ENCODE data around the gene NCOR1.

The NCOR1 gene

DNA sequence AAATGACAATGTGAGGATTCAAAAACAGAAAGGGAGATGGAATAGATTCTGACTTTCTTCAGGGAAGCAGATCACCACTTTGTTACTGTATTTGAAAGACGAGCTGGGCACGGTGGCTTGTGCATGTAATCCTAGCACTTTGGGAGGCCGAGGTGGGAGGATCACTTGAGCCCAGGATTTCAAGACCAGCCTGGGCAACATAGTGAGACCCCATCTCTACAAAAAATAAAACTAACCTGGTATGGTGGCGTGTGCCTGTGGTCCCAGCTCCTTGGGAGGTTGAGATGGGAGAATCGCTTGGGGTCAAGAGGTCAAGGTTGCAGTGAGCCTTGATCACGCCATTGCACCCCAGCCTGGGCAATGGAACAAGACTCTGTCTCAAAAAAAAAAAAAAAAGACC lies 35.7 kb upstream of the NCOR1 start:
- H2BK5ac ChIP-seq (ENCODE audit: low read depth, low read length, poor library complexity, severe bottlenecking), result no peak overlapping the region
- WGBS, result 94% methylated on average over 6 of the region's 6 CpGs

DNA sequence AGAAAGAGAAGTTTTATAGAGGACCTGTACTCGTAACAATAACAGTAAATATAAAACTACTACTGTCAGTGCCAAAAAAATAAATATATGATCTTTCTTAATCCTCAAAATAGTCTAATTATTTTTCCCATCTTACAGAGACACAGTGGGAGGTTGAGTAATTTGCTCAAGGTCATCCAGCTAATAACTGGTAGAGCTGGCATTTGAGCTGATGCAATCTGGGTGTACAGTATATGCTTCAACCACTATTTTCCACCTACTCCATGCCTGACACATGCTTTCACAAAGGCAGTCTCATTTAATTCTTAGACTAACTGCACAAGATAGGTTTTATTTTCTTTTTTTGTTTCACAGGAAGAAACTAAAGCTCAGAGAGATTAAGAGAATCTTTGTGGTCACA lies 35.3 kb upstream of the NCOR1 start:
- Histone ChIP-seq H3K4me3 (ENCODE audit: insufficient read depth in 1 of 2, low read depth in 1 of 2, low read length in 2 of 2) (no peak overlapping the region), H3K27ac (ENCODE audit: low read length, poor library complexity, severe bottlenecking) (no peak overlapping the region), H3K36me3 (ENCODE audit: control insufficient read depth in 1 of 2, insufficient read depth in 2 of 2, low read depth in 1 of 2, low read length in 2 of 2) (no peaks in the 10 kb centered on the region), H3K4me2 (ENCODE audit: low read length, poor library complexity, severe bottlenecking) (no peak overlapping the region), H3K4me1 (ENCODE audit: control insufficient read depth, insufficient read depth, low read depth, low read length) (no peaks in the 10 kb centered on the region), H3K9ac (ENCODE audit: low read length) (no peak overlapping the region), H2BK15ac (ENCODE audit: low read depth, poor library complexity, severe bottlenecking) (no peak overlapping the region), H4K8ac (ENCODE audit: low read length) (no peak overlapping the region), H2BK5ac (ENCODE audit: low read depth, low read length, poor library complexity, severe bottlenecking) (no peak overlapping the region), H3K23ac (ENCODE audit: low read length in 2 of 2) (no peak overlapping the region), H3K27me3 (ENCODE audit: control insufficient read depth in 1 of 2, insufficient read depth in 1 of 2, low read length in 2 of 2) (no peaks in the 10 kb centered on the region), H2BK12ac (ENCODE audit: low read length in 2 of 2) (no peak overlapping the region), H3K4ac (ENCODE audit: low read depth in 1 of 2, low read length in 2 of 2) (no peak overlapping the region), H3K9me3 (ENCODE audit: control insufficient read depth, low read length) (no peaks in the 10 kb centered on the region), H3K79me1 (replicated peaks; ENCODE audit: low read length, poor library complexity, severe bottlenecking) (peaks cover 12% of the 10 kb centered on the region), H2BK120ac (ENCODE audit: low read depth, low read length) (no peak overlapping the region), H3K18ac (ENCODE audit: low read depth in 1 of 2, low read length in 2 of 2) (no peak overlapping the region), H2AK5ac (ENCODE audit: low read length, severe bottlenecking) (no peak overlapping the region), H3K14ac (ENCODE audit: low read length in 2 of 2) (no peak overlapping the region), H4K91ac (ENCODE audit: low read length) (no peak overlapping the region), H2AFZ (ENCODE audit: low read depth, low read length) (no peak overlapping the region)
- peak; percentile 53 for DNase-seq
- whole genome bisulfite sequencing, result no CpG with 5 or more reads among the region's 1 CpG

More for the DNA sequence above, 35.7 kb upstream of the NCOR1 start:
- H3K18ac ChIP-seq (ENCODE audit: low read depth in 1 of 2, low read length in 2 of 2), result no peak overlapping the region
- H2BK12ac ChIP-seq (ENCODE audit: low read length in 2 of 2), result no peak overlapping the region
- H3K4me3 ChIP-seq (ENCODE audit: insufficient read depth in 1 of 2, low read depth in 1 of 2, low read length in 2 of 2), result no peak overlapping the region
- no peak overlapping the region for H3K23ac ChIP-seq (ENCODE audit: low read length in 2 of 2)
- DNase-seq, result no peak
- H4K91ac ChIP-seq (ENCODE audit: low read length), result no peak overlapping the region
- H2AFZ ChIP-seq (ENCODE audit: low read depth, low read length), result no peak overlapping the region
- H3K79me1 ChIP-seq (replicated peaks; ENCODE audit: low read length, poor library complexity, severe bottlenecking), result peaks cover 10% of the 10 kb centered on the region
- no peaks in the 10 kb centered on the region for H3K36me3 ChIP-seq (ENCODE audit: control insufficient read depth in 1 of 2, insufficient read depth in 2 of 2, low read depth in 1 of 2, low read length in 2 of 2)
- no peak overlapping the region for H2AK5ac ChIP-seq (ENCODE audit: low read length, severe bottlenecking)
- H3K14ac ChIP-seq (ENCODE audit: low read length in 2 of 2), result no peak overlapping the region
- H3K9ac ChIP-seq (ENCODE audit: low read length), result no peak overlapping the region
- no peak overlapping the region for H3K4me2 ChIP-seq (ENCODE audit: low read length, poor library complexity, severe bottlenecking)
- no peak overlapping the region for H3K4ac ChIP-seq (ENCODE audit: low read depth in 1 of 2, low read length in 2 of 2)
- H3K27ac ChIP-seq (ENCODE audit: low read length, poor library complexity, severe bottlenecking), result no peak overlapping the region
- H2BK15ac ChIP-seq (ENCODE audit: low read depth, poor library complexity, severe bottlenecking), result no peak overlapping the region
- no peaks in the 10 kb centered on the region for H3K27me3 ChIP-seq (ENCODE audit: control insufficient read depth in 1 of 2, insufficient read depth in 1 of 2, low read length in 2 of 2)
- no peak overlapping the region for H4K8ac ChIP-seq (ENCODE audit: low read length)
- H2BK120ac ChIP-seq (ENCODE audit: low read depth, low read length), result no peak overlapping the region
- H3K9me3 ChIP-seq (ENCODE audit: control insufficient read depth, low read length), result no peaks in the 10 kb centered on the region
- H3K4me1 ChIP-seq (ENCODE audit: control insufficient read depth, insufficient read depth, low read depth, low read length), result no peaks in the 10 kb centered on the region

DNA sequence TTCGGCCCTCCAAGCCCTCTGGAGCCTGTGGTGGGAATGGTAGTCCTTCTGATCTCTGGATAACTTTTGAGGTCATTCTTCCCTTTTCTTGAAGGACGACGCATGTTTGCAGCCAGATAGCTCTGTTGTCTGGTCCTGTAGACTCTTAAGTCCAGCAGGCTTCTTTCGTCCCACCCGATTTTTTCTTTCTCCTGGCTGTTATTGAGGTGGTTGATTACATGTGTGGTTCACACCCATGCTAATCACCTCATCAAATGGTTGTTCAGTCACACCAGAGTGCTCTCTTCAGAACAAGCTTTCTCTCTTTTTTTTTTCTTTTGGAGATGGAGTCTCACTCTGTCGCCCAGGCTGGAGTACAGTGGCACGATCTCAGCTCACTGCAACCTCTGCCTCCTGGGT lies 32.3 kb upstream of the NCOR1 start:
- Histone ChIP-seq H3K9me3 (ENCODE audit: control insufficient read depth, low read length) (no peaks in the 10 kb centered on the region), H3K79me1 (replicated peaks; ENCODE audit: low read length, poor library complexity, severe bottlenecking) (peaks cover 13% of the 10 kb centered on the region), H3K9ac (ENCODE audit: low read length) (no peak overlapping the region), H2AK5ac (ENCODE audit: low read length, severe bottlenecking) (no peak overlapping the region), H3K4me1 (ENCODE audit: control insufficient read depth, insufficient read depth, low read depth, low read length) (no peaks in the 10 kb centered on the region), H3K14ac (ENCODE audit: low read length in 2 of 2) (no peak overlapping the region), H4K91ac (ENCODE audit: low read length) (no peak overlapping the region), H3K27me3 (ENCODE audit: control insufficient read depth in 1 of 2, insufficient read depth in 1 of 2, low read length in 2 of 2) (no peaks in the 10 kb centered on the region), H2BK15ac (ENCODE audit: low read depth, poor library complexity, severe bottlenecking) (no peak overlapping the region), H3K4me3 (ENCODE audit: insufficient read depth in 1 of 2, low read depth in 1 of 2, low read length in 2 of 2) (no peak overlapping the region), H2BK12ac (ENCODE audit: low read length in 2 of 2) (no peak overlapping the region), H3K4me2 (ENCODE audit: low read length, poor library complexity, severe bottlenecking) (no peak overlapping the region), H4K8ac (ENCODE audit: low read length) (no peak overlapping the region), H3K27ac (ENCODE audit: low read length, poor library complexity, severe bottlenecking) (no peak overlapping the region), H3K23ac (ENCODE audit: low read length in 2 of 2) (no peak overlapping the region), H2AFZ (ENCODE audit: low read depth, low read length) (no peak overlapping the region), H3K4ac (ENCODE audit: low read depth in 1 of 2, low read length in 2 of 2) (no peak overlapping the region), H3K18ac (ENCODE audit: low read depth in 1 of 2, low read length in 2 of 2) (no peak overlapping the region), H2BK5ac (ENCODE audit: low read depth, low read length, poor library complexity, severe bottlenecking) (no peak overlapping the region), H3K36me3 (ENCODE audit: control insufficient read depth in 1 of 2, insufficient read depth in 2 of 2, low read depth in 1 of 2, low read length in 2 of 2) (no peaks in the 10 kb centered on the region), H2BK120ac (ENCODE audit: low read depth, low read length) (no peak overlapping the region)
- DNase-seq, result no peak
- WGBS, result 100% methylated on average over 3 of the region's 7 CpGs

DNA sequence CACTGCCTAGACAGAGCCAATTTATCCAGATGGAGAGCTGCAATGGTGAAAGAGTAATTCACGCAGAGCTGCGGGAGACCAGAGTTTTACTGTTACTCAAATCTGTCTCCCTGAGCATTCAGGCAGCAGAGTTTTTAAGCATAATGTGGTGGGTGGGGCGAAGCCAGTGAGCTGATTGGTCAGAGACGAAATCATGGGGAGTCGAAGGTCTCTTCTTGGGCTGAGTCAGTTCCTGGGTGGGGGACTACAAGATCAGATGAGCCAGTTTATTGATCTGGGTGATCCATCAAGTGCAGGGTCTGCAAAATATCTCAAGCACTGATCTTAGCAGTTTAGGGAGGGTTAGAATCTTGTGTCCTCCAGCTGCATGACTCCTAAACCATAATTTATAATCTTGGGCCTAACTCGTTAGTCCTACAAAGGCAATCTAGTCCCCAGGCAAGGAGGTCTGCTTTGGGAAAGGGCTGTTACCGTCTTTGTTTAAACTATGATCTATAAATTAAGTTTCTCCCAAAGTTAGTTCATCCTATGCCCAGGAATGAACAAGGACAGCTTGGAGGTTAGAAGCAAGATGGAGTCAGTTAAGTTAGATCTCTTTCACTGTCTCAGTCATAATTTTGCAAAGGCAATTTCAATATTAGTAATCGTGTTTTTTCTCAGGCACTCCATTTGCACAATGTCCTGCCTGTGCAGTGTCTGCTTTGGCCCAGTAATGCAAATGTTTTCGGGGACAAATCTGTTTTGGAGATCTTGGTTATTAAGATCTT lies 28.6 kb upstream of the NCOR1 start:
- no peak for DNase-seq
- no peak overlapping the region for H2AFZ ChIP-seq (ENCODE audit: low read depth, low read length)
- 68% methylated on average over 9 of the region's 9 CpGs for WGBS
- H3K4me2 ChIP-seq (ENCODE audit: low read length, poor library complexity, severe bottlenecking), result no peak overlapping the region
- H3K27ac ChIP-seq (ENCODE audit: low read length, poor library complexity, severe bottlenecking), result no peak overlapping the region
- H2BK15ac ChIP-seq (ENCODE audit: low read depth, poor library complexity, severe bottlenecking), result no peak overlapping the region
- no peaks in the 10 kb centered on the region for H3K9me3 ChIP-seq (ENCODE audit: control insufficient read depth, low read length)
- no peak overlapping the region for H2BK120ac ChIP-seq (ENCODE audit: low read depth, low read length)
- no peak overlapping the region for H2AK5ac ChIP-seq (ENCODE audit: low read length, severe bottlenecking)
- no peak overlapping the region for H3K9ac ChIP-seq (ENCODE audit: low read length)
- peak overlapping the region; percentile 23 for H4K8ac ChIP-seq (ENCODE audit: low read length)
- H3K18ac ChIP-seq (ENCODE audit: low read depth in 1 of 2, low read length in 2 of 2), result peak overlapping the region in 1 of 2 experiments; percentile 70
- H3K4ac ChIP-seq (ENCODE audit: low read depth in 1 of 2, low read length in 2 of 2), result no peak overlapping the region
- H2BK5ac ChIP-seq (ENCODE audit: low read depth, low read length, poor library complexity, severe bottlenecking), result no peak overlapping the region
- H2BK12ac ChIP-seq (ENCODE audit: low read length in 2 of 2), result no peak overlapping the region
- peaks cover 16% of the 10 kb centered on the region for H3K79me1 ChIP-seq (replicated peaks; ENCODE audit: low read length, poor library complexity, severe bottlenecking)
- no peak overlapping the region for H3K4me3 ChIP-seq (ENCODE audit: insufficient read depth in 1 of 2, low read depth in 1 of 2, low read length in 2 of 2)
- no peak overlapping the region for H3K14ac ChIP-seq (ENCODE audit: low read length in 2 of 2)
- no peaks in the 10 kb centered on the region for H3K36me3 ChIP-seq (ENCODE audit: control insufficient read depth in 1 of 2, insufficient read depth in 2 of 2, low read depth in 1 of 2, low read length in 2 of 2)
- H3K27me3 ChIP-seq (ENCODE audit: control insufficient read depth in 1 of 2, insufficient read depth in 1 of 2, low read length in 2 of 2), result no peaks in the 10 kb centered on the region
- no peak overlapping the region for H3K23ac ChIP-seq (ENCODE audit: low read length in 2 of 2)
- H3K4me1 ChIP-seq (ENCODE audit: control insufficient read depth, insufficient read depth, low read depth, low read length), result no peaks in the 10 kb centered on the region
- H4K91ac ChIP-seq (ENCODE audit: low read length), result no peak overlapping the region

All from mesenchymal stem cell (in vitro differentiated cells and primary cell).